Renal pelvis (tissue), 4 donors: ENCODE measurements around the gene PTPRE. TPM values are rescaled to one million over a fixed set of nuclear protein-coding genes. Genes with fewer than 3 reads are reported as not detected.

Experiments
- DNase-seq: peaks from one replicate; pipeline ENCODE4 v3.0.0-alpha.2; 2013
- polyA plus RNA-seq, 3 donors: library from polyadenylated mRNA; unstranded; fragments of 120-200 nt; gene quantifications; one replicate each; pipeline ENCODE4 v1.2.1, GENCODE V29; 2013; ENCODE audit not compliant: insufficient read length in 3 of 3

PTPRE gene
- polyA plus RNA-seq, 3 donors = 5.7 to 6.9 (median 5.8) TPM

- DNase-seq = no peak
Observed at GRCh38 chr10:127951861-127952574, 45.1 kb downstream of the PTPRE start.

GRCh38 chr10:127952575-127952869, 45.6 kb downstream of the PTPRE start:
- no peak for DNase-seq

GRCh38 chr10:127952918-127953317, 46.0 kb downstream of the PTPRE start:
- DNase-seq = no peak

- DNase-seq = no peak
Observed at GRCh38 chr10:127953876-127954275, 47.0 kb downstream of the PTPRE start.

- no peak for DNase-seq
Observed at GRCh38 chr10:127959428-127959827, 52.5 kb downstream of the PTPRE start.

- DNase-seq = no peak
Observed at GRCh38 chr10:127961071-127961470, 54.2 kb downstream of the PTPRE start.

GRCh38 chr10:127962205-127962604, 55.3 kb downstream of the PTPRE start:
- DNase-seq = no peak

GRCh38 chr10:127963136-127963535, 56.2 kb downstream of the PTPRE start:
- DNase-seq = no peak

GRCh38 chr10:127964621-127965020, 57.7 kb downstream of the PTPRE start:
- no peak for DNase-seq

GRCh38 chr10:127966875-127967274, 60.0 kb downstream of the PTPRE start:
- DNase-seq = no peak

GRCh38 chr10:127968027-127968441, 61.1 kb downstream of the PTPRE start:
- no peak for DNase-seq

- DNase-seq = no peak
Observed at GRCh38 chr10:127968659-127969058, 61.8 kb downstream of the PTPRE start.

- DNase-seq = no peak
Observed at GRCh38 chr10:127971101-127971946, 64.4 kb downstream of the PTPRE start.

- DNase-seq = no peak
Observed at GRCh38 chr10:127971963-127972615, 65.2 kb downstream of the PTPRE start.

- no peak for DNase-seq
Observed at GRCh38 chr10:127972751-127973357, 66.0 kb downstream of the PTPRE start.

- no peak for DNase-seq
Observed at GRCh38 chr10:127973791-127974311, 66.9 kb downstream of the PTPRE start.

- no peak for DNase-seq
Observed at GRCh38 chr10:127974911-127975310, 68.0 kb downstream of the PTPRE start.

GRCh38 chr10:127976286-127976685, 69.4 kb downstream of the PTPRE start:
- DNase-seq = no peak

- no peak for DNase-seq
Observed at GRCh38 chr10:127976701-127977356, 69.9 kb downstream of the PTPRE start.

- DNase-seq = peak; percentile 49
Observed at GRCh38 chr10:127977357-127978009, 70.6 kb downstream of the PTPRE start.

- DNase-seq = no peak
Observed at GRCh38 chr10:127978481-127978880, 71.6 kb downstream of the PTPRE start.
